ENCODE measurements around the gene LAMA5. TPM values are rescaled to one million over a fixed set of nuclear protein-coding genes. Genes with fewer than 3 reads are reported as not detected.

The LAMA5 gene
- total and polyA plus RNA-seq, 2 donors: 40.4 to 162 TPM

GRCh38 chr20:62398120-62398821, 31.2 kb upstream of the LAMA5 start:
- Histone ChIP-seq H3K36me3 (ENCODE audit: insufficient read depth) (no peaks in the 10 kb centered on the region), H3K27ac (ENCODE audit: low read depth) (no peak overlapping the region), H3K4me1 (ENCODE audit: insufficient read depth) (no peaks in the 10 kb centered on the region), H3K4me3 (ENCODE audit: low read depth, low read length) (no peak overlapping the region)
- DNase-seq (ENCODE audit: extremely low spot score): no peak
- 94% methylated on average over 19 of the region's 19 CpGs for WGBS

- Histone ChIP-seq H3K4me1 (ENCODE audit: insufficient read depth) (no peaks in the 10 kb centered on the region), H3K36me3 (ENCODE audit: insufficient read depth) (no peaks in the 10 kb centered on the region), H3K27ac (ENCODE audit: low read depth) (no peak overlapping the region), H3K4me3 (ENCODE audit: low read depth, low read length) (no peak overlapping the region)
- 89% methylated on average over 35 of the region's 35 CpGs for WGBS
- DNase-seq (ENCODE audit: extremely low spot score): no peak
Observed at GRCh38 chr20:62396367-62397239, 29.5 kb upstream of the LAMA5 start.

GRCh38 chr20:62395311-62396242, 28.5 kb upstream of the LAMA5 start:
- DNase-seq (ENCODE audit: extremely low spot score): no peak
- H3K4me3 ChIP-seq (ENCODE audit: low read depth, low read length): no peak overlapping the region
- no peaks in the 10 kb centered on the region for H3K36me3 ChIP-seq (ENCODE audit: insufficient read depth)
- WGBS: 89% methylated on average over 27 of the region's 27 CpGs
- H3K27ac ChIP-seq (ENCODE audit: low read depth): no peak overlapping the region
- H3K4me1 ChIP-seq (ENCODE audit: insufficient read depth): no peaks in the 10 kb centered on the region

- 93% methylated on average over 44 of the region's 44 CpGs for WGBS
- no peak for DNase-seq (ENCODE audit: extremely low spot score)
- H3K4me1 ChIP-seq (ENCODE audit: insufficient read depth): no peaks in the 10 kb centered on the region
- H3K27ac ChIP-seq (ENCODE audit: low read depth): no peak overlapping the region
- no peak overlapping the region for H3K4me3 ChIP-seq (ENCODE audit: low read depth, low read length)
- no peaks in the 10 kb centered on the region for H3K36me3 ChIP-seq (ENCODE audit: insufficient read depth)
Observed at GRCh38 chr20:62394248-62395245, 27.4 kb upstream of the LAMA5 start.

- Histone ChIP-seq H3K4me1 (ENCODE audit: insufficient read depth) (no peaks in the 10 kb centered on the region), H3K27ac (ENCODE audit: low read depth) (no peak overlapping the region), H3K36me3 (ENCODE audit: insufficient read depth) (no peaks in the 10 kb centered on the region), H3K4me3 (ENCODE audit: low read depth, low read length) (no peak overlapping the region)
- no peak for DNase-seq (ENCODE audit: extremely low spot score)
- WGBS: 89% methylated on average over 24 of the region's 24 CpGs
Observed at GRCh38 chr20:62393830-62394229, 26.7 kb upstream of the LAMA5 start.

GRCh38 chr20:62393335-62393665, 26.2 kb upstream of the LAMA5 start:
- WGBS: 87% methylated on average over 12 of the region's 12 CpGs

GRCh38 chr20:62392621-62393334, 25.7 kb upstream of the LAMA5 start:
- no peak for DNase-seq (ENCODE audit: extremely low spot score)
- Histone ChIP-seq H3K27ac (ENCODE audit: low read depth) (no peak overlapping the region), H3K4me3 (ENCODE audit: low read depth, low read length) (no peak overlapping the region), H3K36me3 (ENCODE audit: insufficient read depth) (no peaks in the 10 kb centered on the region), H3K4me1 (ENCODE audit: insufficient read depth) (no peaks in the 10 kb centered on the region)
- WGBS: 87% methylated on average over 21 of the region's 21 CpGs

More at GRCh38 chr20:62393335-62393665, 26.2 kb upstream of the LAMA5 start:
- Histone ChIP-seq H3K36me3 (ENCODE audit: insufficient read depth) (no peaks in the 10 kb centered on the region), H3K4me3 (ENCODE audit: low read depth, low read length) (no peak overlapping the region), H3K4me1 (ENCODE audit: insufficient read depth) (no peaks in the 10 kb centered on the region), H3K27ac (ENCODE audit: low read depth) (no peak overlapping the region)
- no peak for DNase-seq (ENCODE audit: extremely low spot score)

- Histone ChIP-seq H3K4me3 (ENCODE audit: low read depth, low read length) (no peak overlapping the region), H3K4me1 (ENCODE audit: insufficient read depth) (no peaks in the 10 kb centered on the region), H3K36me3 (ENCODE audit: insufficient read depth) (no peaks in the 10 kb centered on the region), H3K27ac (ENCODE audit: low read depth) (no peak overlapping the region)
- WGBS: 83% methylated on average over 10 of the region's 10 CpGs
- DNase-seq (ENCODE audit: extremely low spot score): no peak
Observed at GRCh38 chr20:62392077-62392418, 24.9 kb upstream of the LAMA5 start.

- no peak for DNase-seq (ENCODE audit: extremely low spot score)
- Histone ChIP-seq H3K36me3 (ENCODE audit: insufficient read depth) (no peaks in the 10 kb centered on the region), H3K4me1 (ENCODE audit: insufficient read depth) (no peaks in the 10 kb centered on the region), H3K27ac (ENCODE audit: low read depth) (no peak overlapping the region), H3K4me3 (ENCODE audit: low read depth, low read length) (no peak overlapping the region)
- WGBS: 87% methylated on average over 44 of the region's 44 CpGs
Observed at GRCh38 chr20:62391165-62392076, 24.3 kb upstream of the LAMA5 start.

- DNase-seq (ENCODE audit: extremely low spot score): no peak
- Histone ChIP-seq H3K36me3 (ENCODE audit: insufficient read depth) (no peaks in the 10 kb centered on the region), H3K27ac (ENCODE audit: low read depth) (no peak overlapping the region), H3K4me3 (ENCODE audit: low read depth, low read length) (no peak overlapping the region), H3K4me1 (ENCODE audit: insufficient read depth) (no peaks in the 10 kb centered on the region)
- WGBS: 74% methylated on average over 29 of the region's 29 CpGs
Observed at GRCh38 chr20:62390317-62391164, 23.4 kb upstream of the LAMA5 start.

GRCh38 chr20:62389601-62390087, 22.5 kb upstream of the LAMA5 start:
- WGBS: 72% methylated on average over 5 of the region's 5 CpGs
- no peak for DNase-seq (ENCODE audit: extremely low spot score)
- H3K27ac ChIP-seq (ENCODE audit: low read depth): no peak overlapping the region
- H3K4me1 ChIP-seq (ENCODE audit: insufficient read depth): no peaks in the 10 kb centered on the region
- no peaks in the 10 kb centered on the region for H3K36me3 ChIP-seq (ENCODE audit: insufficient read depth)
- H3K4me3 ChIP-seq (ENCODE audit: low read depth, low read length): no peak overlapping the region

Measured in urinary bladder (tissue), 4 donors.